OCI-LY7 (cell line): ENCODE results near the gene IL13RA1.

Experiments used
- CTCF ChIP-seq: fragments of 200-600 bp; sonication (generic); conservative IDR thresholded peaks from 2 replicates; pipeline ENCODE4 v1.5.1; 2014; ENCODE audit warnings: mild to moderate bottlenecking, antibody characterized with exemption, low read length, moderate library complexity, mixed read lengths
- EZH2phosphoT487 ChIP-seq: fragments of 200-600 bp; sonication (generic); IDR thresholded peaks from 2 replicates; pipeline ENCODE4 v1.6.1; 2018; ENCODE audit warnings: low read depth, borderline replicate concordance, mild to moderate bottlenecking, mixed run types, antibody characterized with exemption, low read length, moderate library complexity, mixed read lengths

- TF ChIP-seq CTCF = no peak
- no peak for TF ChIP-seq EZH2phosphoT487
Measured at GRCh38 chrX:118763489-118763888, 36.1 kb downstream of the IL13RA1 start.
